K562 (cell line): ENCODE measurements around the gene GAB2. TPM values are rescaled to one million over a fixed set of nuclear protein-coding genes. Genes with fewer than 3 reads are reported as not detected.
A peak's percentile ranks its signal among the peaks of the same experiment; 100 is the strongest.

Source experiments
- CEBPG ChIP-seq, 3 experiments: fragments of 200-800 bp in 1 of 3; sonication (Bioruptor generic) in 1 of 3; sonication (generic) in 1 of 3; formaldehyde crosslinking in 1 of 3; IDR thresholded peaks in 2 of 3; conservative IDR thresholded peaks in 1 of 3; 2 replicates each; pipeline versions ENCODE4 v1.6.1 to v1.8.0; 2016 to 2022; ENCODE audit warnings: missing compliant biosample characterization in 2 of 3, missing genetic modification characterization in 2 of 3, mild to moderate bottlenecking in 1 of 3, missing genetic modification reagents in 1 of 3
- CREB1 ChIP-seq, 2 experiments: sonication (generic) in 1 of 2; formaldehyde crosslinking in 1 of 2; IDR thresholded peaks; 2 replicates each; pipeline versions ENCODE4 v1.6.1 to v1.8.0; 2012 to 2022; ENCODE audit warnings: inconsistent platforms in 1 of 2, mild to moderate bottlenecking in 1 of 2, missing genetic modification reagents in 1 of 2, moderate library complexity in 1 of 2
- CSDE1 ChIP-seq, 2 experiments: fragments of 450-650 bp; IDR thresholded peaks; 2 replicates each; pipeline ENCODE4 v1.6.1; 2016; ENCODE audit warnings: mild to moderate bottlenecking in 1 of 2
- CTBP1 ChIP-seq: fragments of 450-650 bp; IDR thresholded peaks from 2 replicates; pipeline ENCODE4 v1.6.1; 2016; ENCODE audit warnings: borderline replicate concordance
- E4F1 ChIP-seq: fragments of 250-450 bp; sonication (Bioruptor Pico); IDR thresholded peaks from 2 replicates; pipeline ENCODE4 v1.5.0; 2021; ENCODE audit warnings: mild to moderate bottlenecking, borderline replicate concordance
- EHMT2 ChIP-seq: fragments of 450-650 bp; IDR thresholded peaks from 2 replicates; pipeline ENCODE4 v1.6.1; 2018; ENCODE audit warnings: antibody characterized with exemption
- EP300 ChIP-seq: IDR thresholded peaks from 2 replicates; pipeline ENCODE4 v1.6.1; 2012; ENCODE audit warnings: low read length, improper control_type of control experiment
- ERF ChIP-seq: fragments of 450-650 bp; formaldehyde crosslinking; IDR thresholded peaks from 2 replicates; pipeline ENCODE4 v1.4.0; 2020; ENCODE audit warnings: mild to moderate bottlenecking, mixed read lengths
- FOSL1 ChIP-seq: fragments of 200-800 bp; sonication (Bioruptor generic); conservative IDR thresholded peaks from 2 replicates; pipeline ENCODE4 v1.6.1; 2016; ENCODE audit warnings: missing genetic modification characterization, missing compliant biosample characterization
- GATAD2A ChIP-seq: fragments of 450-650 bp; IDR thresholded peaks from 2 replicates; pipeline ENCODE4 v1.6.1; 2017
- HNRNPK ChIP-seq: fragments of 200-400 bp; formaldehyde crosslinking; IDR thresholded peaks from one replicate; pipeline ENCODE4 v1.6.1; 2018; ENCODE audit warnings: mild to moderate bottlenecking, low read depth, low read length; ENCODE audit not compliant: poor library complexity, severe bottlenecking
- LARP7 ChIP-seq: fragments of 450-650 bp; IDR thresholded peaks from 2 replicates; pipeline ENCODE4 v1.6.1; 2016
- MAFG ChIP-seq: fragments of 450-650 bp; conservative IDR thresholded peaks from 2 replicates; pipeline ENCODE4 v1.6.1; 2016; ENCODE audit warnings: missing genetic modification characterization, missing compliant biosample characterization
- MAFK ChIP-seq: IDR thresholded peaks from 2 replicates; pipeline ENCODE4 v1.6.1; 2011; ENCODE audit warnings: low read length, improper control_type of control experiment
- MAX ChIP-seq: sonication (generic); formaldehyde crosslinking; IDR thresholded peaks from 2 replicates; pipeline ENCODE4 v1.9.0; 2022; ENCODE audit warnings: mild to moderate bottlenecking, missing genetic modification reagents
- MITF ChIP-seq: IDR thresholded peaks from 2 replicates; pipeline ENCODE4 v1.6.1; 2014; ENCODE audit warnings: antibody characterized with exemption
- MTA2 ChIP-seq: fragments of 450-650 bp; IDR thresholded peaks from 2 replicates; pipeline ENCODE4 v1.6.1; 2016; ENCODE audit warnings: low read depth
- NUFIP1 ChIP-seq: fragments of 450-650 bp; IDR thresholded peaks from 2 replicates; pipeline ENCODE4 v1.6.1; 2018; ENCODE audit not compliant: partially characterized antibody
- STAT6 ChIP-seq: sonication (generic); formaldehyde crosslinking; IDR thresholded peaks from 2 replicates; pipeline ENCODE4 v1.8.1; 2023; ENCODE audit warnings: mild to moderate bottlenecking, missing genetic modification reagents
- TBP ChIP-seq: optimal IDR thresholded peaks from 2 replicates; pipeline ENCODE3; 2011; ENCODE audit warnings: low read depth, low read length, improper control_type of control experiment
- ZBTB7A ChIP-seq: IDR thresholded peaks from 2 replicates; pipeline ENCODE4 v1.6.1; 2011; ENCODE audit warnings: low read depth, mild to moderate bottlenecking, low read length, moderate library complexity, borderline replicate concordance; ENCODE audit not compliant: control insufficient read depth
- polyA plus RNA-seq, 8 experiments: library from polyadenylated mRNA; depleted of rRNA in 4 of 8; stranded (reverse) in 5 of 8; unstranded in 3 of 8; fragments of >200 nt; fragmentation: Nextera tagmentation in 2 of 8; fragmentation: Illumina TruSeq in 1 of 8; extraction: Ambion mirVana in 2 of 8; extraction: Trizol in 1 of 8; gene quantifications; 2 replicates each; pipeline versions ENCODE4 v1.2.1 to v1.2.3, GENCODE V29; 2011 to 2014; ENCODE audit warnings: inconsistent platforms in 1 of 8, missing spikeins in 1 of 8
- total RNA-seq, 7 experiments: library from RNA; depleted of rRNA in 6 of 7; stranded (reverse); fragments of >200 nt in 6 of 7; fragmentation: Illumina TruSeq in 2 of 7; extraction: Trizol in 2 of 7; gene quantifications; 2 replicates each; pipeline versions ENCODE4 v1.2.1 to v1.2.3, GENCODE V29; 2011 to 2021; ENCODE audit warnings: low replicate concordance in 1 of 7

Gene GAB2
- total and polyA plus RNA-seq, 9 of the 15 experiments (the other 6 are each of a cell fraction or from before 2014, with no cell fraction given) = 2.3 to 35.2 (median 16.1) TPM

- TF ChIP-seq ZBTB7A (0 out of 2 replicates have a peak, but pooled peaks have one; percentile 64), CREB1 (IDR thresholded peaks at IDR 0.05) (peak; percentile 73), CREB1 (CRISPR knock-in tag; IDR thresholded peaks at IDR 0.05) (peak; percentile 72), MITF (peak; percentile 39; the same call in 1 of the 2 replicates), HNRNPK (peak; percentile 16), CTBP1 (peak; percentile 79), E4F1 (CRISPR knock-in tag) (no peak), STAT6 (CRISPR knock-in tag) (no peak), NUFIP1 (no peak), CSDE1 (IDR thresholded peaks at IDR 0.05) (no peak), ERF (CRISPR knock-in tag) (no peak), EP300 (peak; percentile 54; the same call in 1 of the 2 replicates), MAX (CRISPR knock-in tag) (peak; percentile 72), MTA2 (peak; percentile 10; the same call in 1 of the 2 replicates), MAFK (0 out of 2 replicates have a peak, but pooled peaks have one; percentile 50), TBP (peak; percentile 82), MAFG (tag) (peak; percentile 52; the same call in 1 of the 2 replicates), GATAD2A (peak; percentile 70; the same call in 1 of the 2 replicates), FOSL1 (tag) (peak; percentile 96), CEBPG (CRISPR knock-in tag; IDR thresholded peaks at IDR 0.05) (peak; percentile 21; the same call in 1 of the 2 replicates), CEBPG (tag; conservative IDR thresholded peaks at IDR 0.05 in 1 of 2, IDR thresholded peaks at IDR 0.05 in 1 of 2) (no peak), EHMT2 (peak; percentile 52; the same call in 1 of the 2 replicates), LARP7 (no peak)
Measured at GRCh38 chr11:78416285-78417174, 1.1 kb downstream of the GAB2 start (continued).
